Measurements from ENCODE around the gene LANCL1. TPM values are rescaled to one million over a fixed set of nuclear protein-coding genes. Genes with fewer than 3 reads are reported as not detected.

The LANCL1 gene
- total RNA-seq, 1 donor from 2014 or later, result 55.9 TPM

GRCh38 chr2:210493528-210493927 lies 17.0 kb upstream of the LANCL1 start:
- TF ChIP-seq, protein P1, sequence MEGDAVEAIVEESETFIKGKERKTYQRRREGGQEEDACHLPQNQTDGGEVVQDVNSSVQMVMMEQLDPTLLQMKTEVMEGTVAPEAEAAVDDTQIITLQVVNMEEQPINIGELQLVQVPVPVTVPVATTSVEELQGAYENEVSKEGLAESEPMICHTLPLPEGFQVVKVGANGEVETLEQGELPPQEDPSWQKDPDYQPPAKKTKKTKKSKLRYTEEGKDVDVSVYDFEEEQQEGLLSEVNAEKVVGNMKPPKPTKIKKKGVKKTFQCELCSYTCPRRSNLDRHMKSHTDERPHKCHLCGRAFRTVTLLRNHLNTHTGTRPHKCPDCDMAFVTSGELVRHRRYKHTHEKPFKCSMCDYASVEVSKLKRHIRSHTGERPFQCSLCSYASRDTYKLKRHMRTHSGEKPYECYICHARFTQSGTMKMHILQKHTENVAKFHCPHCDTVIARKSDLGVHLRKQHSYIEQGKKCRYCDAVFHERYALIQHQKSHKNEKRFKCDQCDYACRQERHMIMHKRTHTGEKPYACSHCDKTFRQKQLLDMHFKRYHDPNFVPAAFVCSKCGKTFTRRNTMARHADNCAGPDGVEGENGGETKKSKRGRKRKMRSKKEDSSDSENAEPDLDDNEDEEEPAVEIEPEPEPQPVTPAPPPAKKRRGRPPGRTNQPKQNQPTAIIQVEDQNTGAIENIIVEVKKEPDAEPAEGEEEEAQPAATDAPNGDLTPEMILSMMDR (conservative IDR thresholded peaks at IDR 0.05), result no peak
- H3K27ac Mint-ChIP-seq, result no peak overlapping the region
- no peaks in the 10 kb centered on the region for H3K9me3 Mint-ChIP-seq
- no peaks in the 10 kb centered on the region for H3K36me3 Mint-ChIP-seq
- no peaks in the 10 kb centered on the region for H3K27me3 Mint-ChIP-seq
- no peaks in the 10 kb centered on the region for H3K4me1 Mint-ChIP-seq (ENCODE audit: unreplicated experiment)
- H3K4me3 Mint-ChIP-seq, result no peak overlapping the region
- DNase-seq (ENCODE audit: extremely low spot score, unreplicated experiment), result no peak

GRCh38 chr2:210481601-210482175 lies 5.1 kb upstream of the LANCL1 start:
- Mint-ChIP-seq H3K4me3 (no peak overlapping the region), H3K27ac (no peak overlapping the region), H3K27me3 (no peaks in the 10 kb centered on the region), H3K36me3 (peaks cover 6% of the 10 kb centered on the region), H3K4me1 (ENCODE audit: unreplicated experiment) (peaks cover 9% of the 10 kb centered on the region), H3K9me3 (peaks cover 5% of the 10 kb centered on the region)
- DNase-seq (ENCODE audit: extremely low spot score, unreplicated experiment), result no peak
- TF ChIP-seq, protein P1 (conservative IDR thresholded peaks at IDR 0.05), result no peak

GRCh38 chr2:210480764-210481163 lies 4.2 kb upstream of the LANCL1 start:
- Mint-ChIP-seq H3K4me3 (no peak overlapping the region), H3K27ac (no peak overlapping the region), H3K4me1 (ENCODE audit: unreplicated experiment) (peaks cover 13% of the 10 kb centered on the region)

DNA sequence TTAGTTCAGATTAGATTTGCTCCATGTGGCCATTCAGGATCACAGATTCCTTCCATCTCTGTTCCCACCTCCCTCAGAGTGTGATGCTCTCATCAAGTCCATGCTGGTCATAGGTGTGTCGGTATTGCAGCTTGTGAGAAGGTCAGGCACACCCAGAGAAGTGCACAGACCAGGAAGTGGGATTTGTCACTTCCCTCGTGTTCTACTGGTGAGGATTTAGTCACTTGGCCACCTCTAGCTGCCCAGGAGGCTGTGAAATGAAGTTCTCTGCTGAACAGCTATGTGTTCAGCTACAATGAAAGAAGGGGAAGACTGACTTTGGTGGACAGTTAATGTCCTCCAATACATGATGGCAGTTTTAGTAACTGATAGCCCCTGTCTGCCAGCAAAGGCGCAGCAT lies 3.5 kb upstream of the LANCL1 start:
- no peak overlapping the region for H3K27ac Mint-ChIP-seq
- H3K4me1 Mint-ChIP-seq (ENCODE audit: unreplicated experiment), result peaks cover 17% of the 10 kb centered on the region
- peaks cover 5% of the 10 kb centered on the region for H3K9me3 Mint-ChIP-seq
- no peaks in the 10 kb centered on the region for H3K27me3 Mint-ChIP-seq
- no peak for DNase-seq (ENCODE audit: extremely low spot score, unreplicated experiment)
- TF ChIP-seq, protein P1 (conservative IDR thresholded peaks at IDR 0.05), result no peak
- H3K36me3 Mint-ChIP-seq, result peaks cover 6% of the 10 kb centered on the region
- H3K4me3 Mint-ChIP-seq, result no peak overlapping the region

More at GRCh38 chr2:210480764-210481163, 4.2 kb upstream of the LANCL1 start:
- TF ChIP-seq, protein P1 (conservative IDR thresholded peaks at IDR 0.05), result no peak
- H3K9me3 Mint-ChIP-seq, result peaks cover 5% of the 10 kb centered on the region
- peaks cover 6% of the 10 kb centered on the region for H3K36me3 Mint-ChIP-seq
- no peaks in the 10 kb centered on the region for H3K27me3 Mint-ChIP-seq
- no peak for DNase-seq (ENCODE audit: extremely low spot score, unreplicated experiment)

GRCh38 chr2:210478661-210479060 lies 2.1 kb upstream of the LANCL1 start:
- TF ChIP-seq, protein P1 (conservative IDR thresholded peaks at IDR 0.05), result no peak
- peak overlapping the region; percentile 99 for H3K4me3 Mint-ChIP-seq
- no peaks in the 10 kb centered on the region for H3K9me3 Mint-ChIP-seq
- H3K27me3 Mint-ChIP-seq, result no peaks in the 10 kb centered on the region
- peaks cover 17% of the 10 kb centered on the region for H3K4me1 Mint-ChIP-seq (ENCODE audit: unreplicated experiment)
- no peak overlapping the region for H3K27ac Mint-ChIP-seq
- H3K36me3 Mint-ChIP-seq, result peaks cover 2% of the 10 kb centered on the region
- DNase-seq (ENCODE audit: extremely low spot score, unreplicated experiment), result no peak
